Body of pancreas (tissue), 4 donors: ENCODE measurements around the gene NUP210.

Experiments
- CTCF ChIP-seq, 7 experiments: fragments of 450-650 bp in 4 of 7; fragments of 200-600 bp in 3 of 7; sonication (generic) in 3 of 7; IDR thresholded peaks; one replicate each; pipeline ENCODE4 v1.5.1; 2016 to 2019; ENCODE audit warnings: antibody characterized with exemption in 7 of 7
- POLR2A ChIP-seq, 3 donors: fragments of 450-650 bp; IDR thresholded peaks; one replicate each; pipeline ENCODE4 v1.6.1; 2016; ENCODE audit warnings: antibody characterized with exemption in 3 of 3, mild to moderate bottlenecking in 2 of 3

- TF ChIP-seq CTCF (IDR thresholded peaks at IDR 0.05) (no peak), POLR2A (IDR thresholded peaks at IDR 0.05) (no peak)
Observed at GRCh38 chr3:13319564-13320220, 100.4 kb downstream of the NUP210 start.
